K562 (cell line): ENCODE results near the gene TNFRSF18. TPM values are rescaled to one million over a fixed set of nuclear protein-coding genes. Genes with fewer than 3 reads are reported as not detected.

ENCODE experiments used
- ATAC-seq: fragments of 200-7000 bp; cut with Tn5 transposase; 3 replicates; pipeline ENCODE4 v1.9.1; 2020; ENCODE audit warnings: moderate library complexity
- BruUV-seq: library from RNA; stranded (reverse); fragments of 400-500 nt; replicated peaks from 2 replicates; lab custom pipeline; 2021; lab: Mats Ljungman, UMichigan
- CTCF ChIA-PET: fragments of 300-600 bp; formaldehyde crosslinking; extraction: SDS; loops from one replicate; lab custom pipeline; 2021; ENCODE audit warnings: low intra/inter-chr PET ratio; lab: Yijun Ruan, JAX
- POLR2A ChIA-PET: fragments of 300-600, 350-650 bp; sonication (Branson Sonifier 250); formaldehyde crosslinking; extraction: SDS; loops from one replicate; lab custom pipeline; 2021; ENCODE audit warnings: antibody characterized with exemption, inconsistent platforms; lab: Yijun Ruan, JAX
- DNase-seq, 4 experiments: peaks; one replicate each; pipeline versions ENCODE4 v3.0.0 to v3.0.0-alpha.2; 2011 to 2018; ENCODE audit warnings: low spot score in 3 of 4, mixed read lengths in 3 of 4; ENCODE audit errors: extremely low read depth in 1 of 4
- FAIRE-seq: peaks from 2 replicates; lab custom pipeline; 2011; peaks lifted over from hg19 to GRCh38; lab: Jason Lieb, UNC
- H2AFZ ChIP-seq: 2 replicates; pipeline ENCODE4 v1.6.0; 2011; ENCODE audit warnings: low read depth, low read length, control low read depth, inconsistent platforms
- H3K27ac ChIP-seq: fragments of 200-600 bp; 3 replicates; pipeline ENCODE4 v1.8.0; 2011; ENCODE audit warnings: low read depth, mild to moderate bottlenecking, control low read depth, inconsistent platforms, low read length, moderate library complexity, mixed read lengths; ENCODE audit errors: extremely low read depth
- H3K27me3 ChIP-seq, 2 experiments: fragments of 300-600 bp in 1 of 2; 2 replicates in 1 of 2; 3 replicates in 1 of 2; pipeline versions ENCODE4 v1.6.0 to v1.8.0; 2011; ENCODE audit warnings: inconsistent platforms in 2 of 2, low read length in 2 of 2, mild to moderate bottlenecking in 1 of 2, mixed read lengths in 1 of 2, moderate library complexity in 1 of 2; ENCODE audit not compliant: control insufficient read depth in 2 of 2, insufficient read depth in 2 of 2
- H3K36me3 ChIP-seq: fragments of 300-600 bp; 3 replicates; pipeline ENCODE4 v1.8.0; 2011; ENCODE audit warnings: mild to moderate bottlenecking, low read length, inconsistent platforms; ENCODE audit not compliant: control insufficient read depth, insufficient read depth
- H3K4me1 ChIP-seq, 2 experiments: fragments of 200-600 bp in 1 of 2; replicated peaks in 1 of 2; 2 replicates in 1 of 2; 3 replicates in 1 of 2; pipeline versions ENCODE4 v1.5.1 to v1.8.0; 2011; ENCODE audit warnings: inconsistent platforms in 2 of 2, low read length in 2 of 2, mild to moderate bottlenecking in 1 of 2, mixed read lengths in 1 of 2, moderate library complexity in 1 of 2; ENCODE audit not compliant: control insufficient read depth in 2 of 2, insufficient read depth in 2 of 2
- H3K4me2 ChIP-seq: 2 replicates; pipeline ENCODE4 v1.6.1; 2011; ENCODE audit warnings: low read length, control low read depth, inconsistent platforms, mixed read lengths; ENCODE audit not compliant: insufficient read depth
- H3K4me3 ChIP-seq: fragments of 200-600 bp; sonication (generic), shearing (Covaris generic); 2 replicates; pipeline ENCODE4 v1.5.1; 2016; ENCODE audit warnings: control low read depth, inconsistent platforms
- H3K79me2 ChIP-seq: fragments of 200-600 bp; 3 replicates; pipeline ENCODE4 v1.8.0; 2011; ENCODE audit warnings: low read length, inconsistent platforms; ENCODE audit not compliant: control insufficient read depth, insufficient read depth
- H3K9ac ChIP-seq, 2 experiments: 2 replicates each; pipeline versions ENCODE4 v1.6.0 to v1.6.1; 2011; ENCODE audit warnings: low read depth in 2 of 2, low read length in 2 of 2, control low read depth in 1 of 2, inconsistent platforms in 1 of 2, mild to moderate bottlenecking in 1 of 2, mixed read lengths in 1 of 2; ENCODE audit not compliant: insufficient read depth in 1 of 2
- H3K9me1 ChIP-seq: one replicate; pipeline ENCODE4 v1.6.0; 2011; ENCODE audit warnings: inconsistent platforms, mild to moderate bottlenecking, low read length, moderate library complexity; ENCODE audit not compliant: control insufficient read depth, insufficient read depth
- H3K9me3 ChIP-seq: replicated peaks from 2 replicates; pipeline ENCODE4 v1.5.1; 2011; ENCODE audit warnings: low read depth, low read length, inconsistent platforms; ENCODE audit not compliant: control insufficient read depth, insufficient read depth
- H4K20me1 ChIP-seq: replicated peaks from 2 replicates; pipeline ENCODE4 v1.6.1; 2011; ENCODE audit warnings: low read length, inconsistent platforms, mixed read lengths; ENCODE audit not compliant: control insufficient read depth, insufficient read depth
- GTF2E2 ChIP-seq: fragments of 200-800 bp; sonication (Bioruptor generic); IDR thresholded peaks from 2 replicates; pipeline ENCODE4 v1.6.1; 2016; ENCODE audit warnings: missing genetic modification characterization, missing compliant biosample characterization
- PCBP1 ChIP-seq: fragments of 200-400 bp; formaldehyde crosslinking; IDR thresholded peaks from 2 replicates; pipeline ENCODE4 v1.6.1; 2018; ENCODE audit warnings: mild to moderate bottlenecking, low read depth, low read length; ENCODE audit not compliant: poor library complexity, severe bottlenecking
- RAD21 ChIP-seq, 2 experiments: fragments of 250-450 bp in 1 of 2; fragments of 450-650 bp in 1 of 2; sonication (Bioruptor Pico) in 1 of 2; formaldehyde crosslinking in 1 of 2; IDR thresholded peaks in 1 of 2; conservative IDR thresholded peaks in 1 of 2; 2 replicates each; pipeline versions ENCODE4 v1.4.0 to v1.8.0; 2020 to 2022; ENCODE audit warnings: mild to moderate bottlenecking in 2 of 2, moderate library complexity in 1 of 2
- WGBS: fragments of 100-300 bp; shearing (Covaris generic); methylation state at CpG from one replicate; pipeline ENCODE4 v1.1.6; 2016; ENCODE audit warnings: low coverage, mixed read lengths; ENCODE audit not compliant: insufficient coverage; ENCODE audit errors: missing lambda C conversion rate; 5-methylcytosine and 5-hydroxymethylcytosine counted together
- in situ Hi-C: fragments of 300-500 bp; cut with MboI; formaldehyde crosslinking; loops from 4 replicates; pipeline ENCODE4 v1.15.0; 2018; ENCODE audit warnings: inconsistent platforms, mixed read lengths
- intact Hi-C: fragments of 100-400 bp; cut with micrococcal nuclease; formaldehyde crosslinking; loops from 2 replicates; pipeline ENCODE4 v1.14.2; 2022
- polyA plus RNA-seq, 8 experiments: library from polyadenylated mRNA; depleted of rRNA in 4 of 8; stranded (reverse) in 5 of 8; unstranded in 3 of 8; fragments of >200 nt; fragmentation: Nextera tagmentation in 2 of 8; fragmentation: Illumina TruSeq in 1 of 8; extraction: Ambion mirVana in 2 of 8; extraction: Trizol in 1 of 8; gene quantifications; 2 replicates each; pipeline versions ENCODE4 v1.2.1 to v1.2.3, GENCODE V29; 2011 to 2014; ENCODE audit warnings: inconsistent platforms in 1 of 8, missing spikeins in 1 of 8
- total RNA-seq, 7 experiments: library from RNA; depleted of rRNA in 6 of 7; stranded (reverse); fragments of >200 nt in 6 of 7; fragmentation: Illumina TruSeq in 2 of 7; extraction: Trizol in 2 of 7; gene quantifications; 2 replicates each; pipeline versions ENCODE4 v1.2.1 to v1.2.3, GENCODE V29; 2011 to 2021; ENCODE audit warnings: low replicate concordance in 1 of 7
- TF ChIP-seq, protein P1 (sequence below), 3 experiments: IDR thresholded peaks in 2 of 3; conservative IDR thresholded peaks in 1 of 3; 2 replicates each; pipeline ENCODE4 v1.5.1; 2011 to 2012; ENCODE audit warnings: low read length in 3 of 3, mild to moderate bottlenecking in 3 of 3, control low read depth in 2 of 3, improper control_type of control experiment in 1 of 3, inconsistent platforms in 1 of 3, low read depth in 1 of 3, mixed read lengths in 1 of 3, moderate library complexity in 1 of 3; ENCODE audit not compliant: insufficient read depth in 2 of 3
- TF ChIP-seq, protein P2 (sequence below): sonication (generic); formaldehyde crosslinking; IDR thresholded peaks from 2 replicates; pipeline ENCODE4 v1.8.1; 2023; ENCODE audit warnings: mild to moderate bottlenecking, missing genetic modification reagents

The TNFRSF18 gene
- total and polyA plus RNA-seq, 9 of the 15 experiments (the other 6 are each of a cell fraction or from before 2014, with no cell fraction given) = 0.24 to 0.27 TPM; not detected in 7

DNA sequence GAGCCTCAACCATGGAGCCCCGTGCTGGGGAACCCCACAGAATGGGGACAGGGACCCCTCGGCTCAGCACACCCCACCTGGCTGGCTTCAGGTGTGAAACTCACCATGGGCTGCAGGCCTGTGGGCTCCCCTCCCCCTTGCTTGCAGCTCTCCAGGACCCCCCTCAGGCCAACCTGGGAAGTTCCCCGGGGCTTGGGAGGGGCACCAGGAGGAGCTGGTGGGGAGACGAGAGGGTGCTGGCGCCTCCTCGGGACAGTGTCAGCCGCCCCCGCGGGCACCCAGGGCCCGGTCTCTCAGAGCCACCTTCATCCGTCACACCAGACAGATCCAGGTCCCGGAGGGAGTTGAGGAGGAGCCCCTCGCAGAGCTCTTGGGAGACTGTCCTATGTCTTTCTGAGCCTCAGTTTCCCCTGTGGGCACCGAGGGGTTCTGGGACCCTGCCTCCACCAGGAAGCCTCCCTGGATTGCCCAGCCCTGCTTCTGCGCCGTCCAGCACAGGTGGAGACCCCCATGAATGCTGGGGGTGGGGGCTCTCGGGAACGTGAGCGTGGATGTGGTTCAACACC, 657 bp upstream of the TNFRSF18 start (continued):
- TF ChIP-seq, protein P1, sequence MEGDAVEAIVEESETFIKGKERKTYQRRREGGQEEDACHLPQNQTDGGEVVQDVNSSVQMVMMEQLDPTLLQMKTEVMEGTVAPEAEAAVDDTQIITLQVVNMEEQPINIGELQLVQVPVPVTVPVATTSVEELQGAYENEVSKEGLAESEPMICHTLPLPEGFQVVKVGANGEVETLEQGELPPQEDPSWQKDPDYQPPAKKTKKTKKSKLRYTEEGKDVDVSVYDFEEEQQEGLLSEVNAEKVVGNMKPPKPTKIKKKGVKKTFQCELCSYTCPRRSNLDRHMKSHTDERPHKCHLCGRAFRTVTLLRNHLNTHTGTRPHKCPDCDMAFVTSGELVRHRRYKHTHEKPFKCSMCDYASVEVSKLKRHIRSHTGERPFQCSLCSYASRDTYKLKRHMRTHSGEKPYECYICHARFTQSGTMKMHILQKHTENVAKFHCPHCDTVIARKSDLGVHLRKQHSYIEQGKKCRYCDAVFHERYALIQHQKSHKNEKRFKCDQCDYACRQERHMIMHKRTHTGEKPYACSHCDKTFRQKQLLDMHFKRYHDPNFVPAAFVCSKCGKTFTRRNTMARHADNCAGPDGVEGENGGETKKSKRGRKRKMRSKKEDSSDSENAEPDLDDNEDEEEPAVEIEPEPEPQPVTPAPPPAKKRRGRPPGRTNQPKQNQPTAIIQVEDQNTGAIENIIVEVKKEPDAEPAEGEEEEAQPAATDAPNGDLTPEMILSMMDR (IDR thresholded peaks at IDR 0.05 in 2 of 3, conservative IDR thresholded peaks at IDR 0.05 in 1 of 3; ENCODE audit: insufficient read depth in 2 of 3, low read depth in 1 of 3, low read length in 3 of 3) = peak in 2 of 3 experiments; percentile 8 to 37; a peak in 1 of 6 replicates
- no peak for TF ChIP-seq GTF2E2 (tag)

DNA sequence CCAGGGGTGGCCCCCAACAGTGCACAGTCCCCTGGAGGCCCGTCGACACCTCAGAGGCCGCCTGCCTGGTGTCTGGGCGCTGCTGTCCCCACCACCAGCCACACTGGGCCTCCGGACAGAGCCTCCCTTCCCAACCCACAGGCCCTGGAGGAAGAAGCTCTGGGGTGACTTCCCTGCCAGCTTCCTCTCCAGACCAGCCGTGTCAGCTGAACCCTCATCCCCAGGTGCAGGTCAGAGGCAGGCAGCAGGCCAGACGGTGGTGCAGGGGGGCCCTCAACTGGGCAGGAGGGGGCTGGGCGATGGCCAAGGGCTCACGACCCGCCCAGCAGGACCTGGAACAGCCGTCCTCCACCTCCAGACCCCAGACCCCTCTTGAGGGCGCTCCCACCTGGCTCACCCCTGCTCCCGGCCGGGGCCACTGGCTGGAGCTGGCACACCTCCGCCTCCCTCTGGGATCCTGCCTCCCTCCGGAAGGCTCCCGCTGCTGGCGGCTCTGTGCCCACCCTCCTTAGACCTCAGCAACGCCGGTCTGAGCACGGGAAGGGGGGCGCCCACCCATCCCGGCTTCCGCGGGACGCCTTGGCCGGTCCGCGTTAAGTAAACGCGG, 520 bp downstream of the TNFRSF18 start:
- WGBS = 54% methylated on average over 21 of the region's 31 CpGs
- Histone ChIP-seq H2AFZ (no peak overlapping the region), H3K36me3 (no peaks in the 10 kb centered on the region), H3K4me2 (no peak overlapping the region), H4K20me1 (no peaks in the 10 kb centered on the region), H3K79me2 (no peaks in the 10 kb centered on the region), H3K27me3 (no peaks in the 10 kb centered on the region), H3K9me1 (no peaks in the 10 kb centered on the region), H3K4me3 (no peak overlapping the region), H3K27ac (no peak overlapping the region), H3K9me3 (no peaks in the 10 kb centered on the region), H3K9ac (0 out of 4 replicates have a peak overlapping the region, but pooled peaks of 1 of the 2 experiments have one; percentile 55), H3K4me1 (peaks cover 13 to 91% of the 10 kb centered on the region in 2 experiments; a peak in 4 of 5 replicates)
- CTCF ChIA-PET = no interaction called here
- TF ChIP-seq RAD21 (CRISPR knock-in tag; conservative IDR thresholded peaks at IDR 0.05 in 1 of 2, IDR thresholded peaks at IDR 0.05 in 1 of 2) (peak in 1 of 2 experiments; percentile 24; a peak in 1 of 4 replicates), PCBP1 (no peak)
- TF ChIP-seq, protein P2, sequence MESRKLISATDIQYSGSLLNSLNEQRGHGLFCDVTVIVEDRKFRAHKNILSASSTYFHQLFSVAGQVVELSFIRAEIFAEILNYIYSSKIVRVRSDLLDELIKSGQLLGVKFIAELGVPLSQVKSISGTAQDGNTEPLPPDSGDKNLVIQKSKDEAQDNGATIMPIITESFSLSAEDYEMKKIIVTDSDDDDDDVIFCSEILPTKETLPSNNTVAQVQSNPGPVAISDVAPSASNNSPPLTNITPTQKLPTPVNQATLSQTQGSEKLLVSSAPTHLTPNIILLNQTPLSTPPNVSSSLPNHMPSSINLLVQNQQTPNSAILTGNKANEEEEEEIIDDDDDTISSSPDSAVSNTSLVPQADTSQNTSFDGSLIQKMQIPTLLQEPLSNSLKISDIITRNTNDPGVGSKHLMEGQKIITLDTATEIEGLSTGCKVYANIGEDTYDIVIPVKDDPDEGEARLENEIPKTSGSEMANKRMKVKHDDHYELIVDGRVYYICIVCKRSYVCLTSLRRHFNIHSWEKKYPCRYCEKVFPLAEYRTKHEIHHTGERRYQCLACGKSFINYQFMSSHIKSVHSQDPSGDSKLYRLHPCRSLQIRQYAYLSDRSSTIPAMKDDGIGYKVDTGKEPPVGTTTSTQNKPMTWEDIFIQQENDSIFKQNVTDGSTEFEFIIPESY (CRISPR knock-in tag) = peak; percentile 53
- intact Hi-C loops = loop anchor here (5.0 kb wide), 1 partner anchor 84 kb away; no protein-coding TSS in a partner anchor
- in situ Hi-C loops = no loop called here
- no TSS peak for BruUV-seq
- DNase-seq (no peak), FAIRE-seq (no peak), ATAC-seq (no peak)
- POLR2A ChIA-PET = interaction anchor here (0.6 to 1.7 kb wide), 3 partner anchors 22 to 223 kb away, joined by 3 to 5 read pairs (median 4); partner anchors contain the start of gene UBE2J2
